Fibroblast of lung (primary cell): Measurements from ENCODE around the gene PLXNA2.

Experiments
- CTCF ChIP-seq, 2 donors: IDR thresholded peaks in 1 of 2; conservative IDR thresholded peaks in 1 of 2; 1 replicate in 1 of 2; 2 replicates in 1 of 2; pipeline ENCODE4 v1.5.1; 2011 to 2012; ENCODE audit warnings: low read length in 2 of 2, control low read depth in 1 of 2, inconsistent platforms in 1 of 2, low read depth in 1 of 2, mild to moderate bottlenecking in 1 of 2
- EZH2 ChIP-seq: IDR thresholded peaks from 2 replicates; pipeline ENCODE4 v1.5.1; 2012; ENCODE audit warnings: low read length, control low read depth, mild to moderate bottlenecking; ENCODE audit errors: missing control alignments

- no peak for TF ChIP-seq CTCF (conservative IDR thresholded peaks at IDR 0.05 in 1 of 2, IDR thresholded peaks at IDR 0.05 in 1 of 2; ENCODE audit: low read depth in 1 of 2, low read length in 2 of 2)
- no peak for TF ChIP-seq EZH2
Observed at GRCh38 chr1:208093046-208093445, 151.1 kb downstream of the PLXNA2 start.
